ENCODE data around the gene LRRN2.
"Not testable (repeated sequence)": the region's sequence is repeated elsewhere in the genome, so short reads cannot be mapped to it uniquely, and the experiment has no call there.

Gene LRRN2
- total RNA-seq: 0 to 0.24 (median 0) reads per million in 18 experiments

- DNase-seq: no peak
These were observed at the start of gene LRRN2 for GRCh38 chr1:204685236-204686006. Gene LRRN2 (minus strand): TSS chr1:204685738. CDS start chr1:204619992, 65,746 bp downstream.

- no peak for DNase-seq
These were observed 49.5 kb upstream of the LRRN2 start for GRCh38 chr1:204735042-204735441.

GRCh38 chr1:204733869-204734596 lies 48.5 kb upstream of the LRRN2 start:
- no peak for DNase-seq

GRCh38 chr1:204733289-204733688 lies 47.8 kb upstream of the LRRN2 start:
- no peak for DNase-seq

GRCh38 chr1:204731985-204732575 lies 46.5 kb upstream of the LRRN2 start:
- DNase-seq: no peak

- DNase-seq: no peak
These were observed 46.0 kb upstream of the LRRN2 start for GRCh38 chr1:204731509-204731908.

- DNase-seq: no peak
These were observed 45.4 kb upstream of the LRRN2 start for GRCh38 chr1:204730826-204731459.

GRCh38 chr1:204729516-204729915 lies 44.0 kb upstream of the LRRN2 start:
- DNase-seq: no peak

GRCh38 chr1:204728456-204728855 lies 42.9 kb upstream of the LRRN2 start:
- DNase-seq: no peak

GRCh38 chr1:204728045-204728444 lies 42.5 kb upstream of the LRRN2 start:
- no peak for DNase-seq

- not testable (repeated sequence) for DNase-seq
These were observed 41.9 kb upstream of the LRRN2 start for GRCh38 chr1:204727438-204727837.

GRCh38 chr1:204726478-204726877 lies 40.9 kb upstream of the LRRN2 start:
- DNase-seq: no peak

- no peak for DNase-seq
These were observed 40.4 kb upstream of the LRRN2 start for GRCh38 chr1:204725821-204726448.

GRCh38 chr1:204723131-204723787 lies 37.7 kb upstream of the LRRN2 start:
- no peak for DNase-seq

GRCh38 chr1:204721373-204722055 lies 36.0 kb upstream of the LRRN2 start:
- no peak for DNase-seq

- no peak for DNase-seq
These were observed 31.1 kb upstream of the LRRN2 start for GRCh38 chr1:204716660-204717059.

- DNase-seq: no peak
These were observed 29.4 kb upstream of the LRRN2 start for GRCh38 chr1:204714861-204715511.

GRCh38 chr1:204714194-204714860 lies 28.8 kb upstream of the LRRN2 start:
- DNase-seq: no peak

- no peak for DNase-seq
These were observed 28.0 kb upstream of the LRRN2 start for GRCh38 chr1:204713541-204713940.

- no peak for DNase-seq
These were observed 27.3 kb upstream of the LRRN2 start for GRCh38 chr1:204712708-204713430.

All from inflammatory macrophage (primary cell).